ENCODE data around the gene CCT7. TPM values are rescaled to one million over a fixed set of nuclear protein-coding genes. Genes with fewer than 3 reads are reported as not detected.

Gene CCT7
- total and polyA plus RNA-seq, 2 donors (not counting 3 experiments of a cell fraction or from before 2014, with no cell fraction given): 343 to 362 TPM

DNA sequence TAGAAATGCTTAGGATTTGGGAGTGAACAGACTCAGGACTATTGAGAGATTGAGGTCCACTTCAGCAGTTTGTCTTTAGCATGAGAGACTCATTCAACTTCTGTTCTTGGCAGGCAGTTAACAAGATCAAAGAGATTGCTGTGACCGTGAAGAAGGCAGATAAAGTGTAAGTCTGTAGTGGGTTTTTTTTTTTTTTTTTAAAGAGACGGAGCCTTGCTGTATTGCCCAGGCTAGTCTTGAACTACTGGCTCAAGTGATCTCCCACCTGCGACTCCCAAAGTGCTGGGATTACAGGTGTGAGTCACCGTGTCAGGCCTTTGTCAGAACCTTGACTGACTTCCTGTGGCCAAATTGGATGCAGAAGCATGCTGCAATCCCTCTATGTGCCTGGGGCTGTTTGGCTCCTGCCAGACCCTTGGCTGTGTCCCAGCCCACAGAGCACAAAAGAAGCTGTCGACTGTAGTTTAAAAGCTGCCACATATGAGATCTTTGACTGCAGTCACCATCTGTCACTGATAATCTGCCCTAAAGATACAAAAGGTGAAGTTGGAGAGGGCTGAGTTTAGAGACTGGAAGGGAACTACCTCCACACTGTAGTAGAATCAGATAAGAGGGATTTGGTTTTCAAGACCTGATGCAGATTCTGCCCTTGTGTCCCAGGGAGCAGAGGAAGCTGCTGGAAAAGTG is 9.9 kb downstream of the CCT7 start:
- no peaks in the 10 kb centered on the region for H3K9me3 ChIP-seq (replicated peaks; ENCODE audit: control insufficient read depth, insufficient read depth, low read length)
- H2AFZ ChIP-seq (ENCODE audit: low read depth, low read length): no peak overlapping the region
- no peak overlapping the region for H3K27ac ChIP-seq (ENCODE audit: insufficient read depth, low read depth, low read length)
- peaks cover 14% of the 10 kb centered on the region for H3K4me1 ChIP-seq (ENCODE audit: control insufficient read depth, extremely low read depth, insufficient read depth, low read length)
- no peaks in the 10 kb centered on the region for H3K27me3 ChIP-seq (ENCODE audit: control insufficient read depth in 2 of 2, insufficient read depth in 2 of 2, low read length in 2 of 2)
- intact Hi-C loops (cut with micrococcal nuclease) (no loop called here), dilution Hi-C loops (cut with MboI; ENCODE audit: extremely low pct_ligation_motif_present, low sequenced_read_pairs) (no loop called here)
- POLR2A ChIA-PET: interaction anchor here (1.0 kb wide), 1 partner anchor 9 kb away, joined by 3 read pairs; no protein-coding TSS in a partner anchor
- CTCF ChIA-PET: no interaction called here
- H4K20me1 ChIP-seq (replicated peaks; ENCODE audit: control insufficient read depth, extremely low read depth, insufficient read depth, low read length): peaks cover 6% of the 10 kb centered on the region
- H3K4me3 ChIP-seq (replicated peaks in 1 of 3; ENCODE audit: insufficient read depth in 1 of 3, low read depth in 1 of 3, low read length in 3 of 3): no peak overlapping the region
- no peak overlapping the region for H3K4me2 ChIP-seq (ENCODE audit: insufficient read depth, low read length)
- DNase-seq (ENCODE audit: low read depth, low spot score) (no peak), FAIRE-seq (peak; percentile 64)
- H3K9me1 ChIP-seq (replicated peaks; ENCODE audit: control insufficient read depth, extremely low read depth, insufficient read depth, low read length): no peaks in the 10 kb centered on the region
- TF ChIP-seq GATA2 (IDR thresholded peaks at IDR 0.05; ENCODE audit: insufficient read depth, insufficient read length, low read depth, low read length) (no peak), EZH2 (IDR thresholded peaks at IDR 0.05; ENCODE audit: borderline replicate concordance, low read depth, low read length, severe bottlenecking) (no peak), FOS (IDR thresholded peaks at IDR 0.05; ENCODE audit: borderline replicate concordance, insufficient read depth, low read length) (no peak), JUN (IDR thresholded peaks at IDR 0.05; ENCODE audit: borderline replicate concordance, insufficient read depth, insufficient read length, low read depth) (no peak), MYC (IDR thresholded peaks at IDR 0.05; ENCODE audit: low read depth, low read length) (no peak), POLR2A (IDR thresholded peaks at IDR 0.05; ENCODE audit: low read depth, low read length) (no peak), POLR2AphosphoS5 (IDR thresholded peaks at IDR 0.05; ENCODE audit: insufficient read depth, low read depth, low read length) (no peak)
- TF ChIP-seq, protein P1, sequence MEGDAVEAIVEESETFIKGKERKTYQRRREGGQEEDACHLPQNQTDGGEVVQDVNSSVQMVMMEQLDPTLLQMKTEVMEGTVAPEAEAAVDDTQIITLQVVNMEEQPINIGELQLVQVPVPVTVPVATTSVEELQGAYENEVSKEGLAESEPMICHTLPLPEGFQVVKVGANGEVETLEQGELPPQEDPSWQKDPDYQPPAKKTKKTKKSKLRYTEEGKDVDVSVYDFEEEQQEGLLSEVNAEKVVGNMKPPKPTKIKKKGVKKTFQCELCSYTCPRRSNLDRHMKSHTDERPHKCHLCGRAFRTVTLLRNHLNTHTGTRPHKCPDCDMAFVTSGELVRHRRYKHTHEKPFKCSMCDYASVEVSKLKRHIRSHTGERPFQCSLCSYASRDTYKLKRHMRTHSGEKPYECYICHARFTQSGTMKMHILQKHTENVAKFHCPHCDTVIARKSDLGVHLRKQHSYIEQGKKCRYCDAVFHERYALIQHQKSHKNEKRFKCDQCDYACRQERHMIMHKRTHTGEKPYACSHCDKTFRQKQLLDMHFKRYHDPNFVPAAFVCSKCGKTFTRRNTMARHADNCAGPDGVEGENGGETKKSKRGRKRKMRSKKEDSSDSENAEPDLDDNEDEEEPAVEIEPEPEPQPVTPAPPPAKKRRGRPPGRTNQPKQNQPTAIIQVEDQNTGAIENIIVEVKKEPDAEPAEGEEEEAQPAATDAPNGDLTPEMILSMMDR (IDR thresholded peaks at IDR 0.05; ENCODE audit: extremely low read depth in 1 of 2, insufficient read depth in 1 of 2, low read depth in 1 of 2, low read length in 2 of 2): no peak
- TF ChIP-seq, protein P2, sequence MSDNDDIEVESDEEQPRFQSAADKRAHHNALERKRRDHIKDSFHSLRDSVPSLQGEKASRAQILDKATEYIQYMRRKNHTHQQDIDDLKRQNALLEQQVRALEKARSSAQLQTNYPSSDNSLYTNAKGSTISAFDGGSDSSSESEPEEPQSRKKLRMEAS (IDR thresholded peaks at IDR 0.05; ENCODE audit: insufficient read depth, insufficient read length): no peak
- peaks cover 56% of the 10 kb centered on the region for H3K79me2 ChIP-seq (ENCODE audit: control insufficient read depth, insufficient read depth, low read length)
- H3K9ac ChIP-seq (replicated peaks; ENCODE audit: extremely low read depth, insufficient read depth, low read length): no peak overlapping the region
- BruUV-seq (replicated peaks): no TSS peak
- peaks cover 36 to 39% of the 10 kb centered on the region in 2 experiments for H3K36me3 ChIP-seq (ENCODE audit: control insufficient read depth in 2 of 2, extremely low read depth in 1 of 2, insufficient read depth in 2 of 2, low read length in 2 of 2)

Measured in endothelial cell of umbilical vein (primary cell).